Measurements from ENCODE around the gene AKIRIN2. TPM values are rescaled to one million over a fixed set of nuclear protein-coding genes. Genes with fewer than 3 reads are reported as not detected.

The AKIRIN2 gene
- total and polyA plus RNA-seq, 4 donors, result 11.0 to 18.8 (median 14.4) TPM

GRCh38 chr6:87683890-87684289 is 18.1 kb downstream of the AKIRIN2 start:
- DNase-seq (ENCODE audit: low spot score), result no peak
- Histone ChIP-seq H3K36me3 (ENCODE audit: control insufficient read depth in 4 of 4, insufficient read depth in 3 of 4, low read depth in 1 of 4, low read length in 3 of 4) (peaks cover 0 to 8% (median 5%) of the 10 kb centered on the region in 4 donors), H3K27ac (ENCODE audit: low read depth in 1 of 2, low read length in 2 of 2) (no peak overlapping the region), H3K27me3 (ENCODE audit: control insufficient read depth in 4 of 4, insufficient read depth in 4 of 4, low read length in 3 of 4) (no peaks in the 10 kb centered on the region), H3K9me3 (ENCODE audit: control insufficient read depth in 4 of 4, low read length in 3 of 4) (no peaks in the 10 kb centered on the region), H3K9ac (ENCODE audit: low read depth in 1 of 2, low read length in 2 of 2) (no peak overlapping the region), H3K4me3 (ENCODE audit: low read depth in 1 of 3, low read length in 3 of 3) (no peak overlapping the region), H3K4me1 (ENCODE audit: control insufficient read depth in 4 of 4, insufficient read depth in 4 of 4, low read length in 3 of 4) (peaks cover 8 to 33% (median 17%) of the 10 kb centered on the region in 4 donors)
- 88% methylated on average over 3 of the region's 3 CpGs for WGBS
- TF ChIP-seq, protein P1, sequence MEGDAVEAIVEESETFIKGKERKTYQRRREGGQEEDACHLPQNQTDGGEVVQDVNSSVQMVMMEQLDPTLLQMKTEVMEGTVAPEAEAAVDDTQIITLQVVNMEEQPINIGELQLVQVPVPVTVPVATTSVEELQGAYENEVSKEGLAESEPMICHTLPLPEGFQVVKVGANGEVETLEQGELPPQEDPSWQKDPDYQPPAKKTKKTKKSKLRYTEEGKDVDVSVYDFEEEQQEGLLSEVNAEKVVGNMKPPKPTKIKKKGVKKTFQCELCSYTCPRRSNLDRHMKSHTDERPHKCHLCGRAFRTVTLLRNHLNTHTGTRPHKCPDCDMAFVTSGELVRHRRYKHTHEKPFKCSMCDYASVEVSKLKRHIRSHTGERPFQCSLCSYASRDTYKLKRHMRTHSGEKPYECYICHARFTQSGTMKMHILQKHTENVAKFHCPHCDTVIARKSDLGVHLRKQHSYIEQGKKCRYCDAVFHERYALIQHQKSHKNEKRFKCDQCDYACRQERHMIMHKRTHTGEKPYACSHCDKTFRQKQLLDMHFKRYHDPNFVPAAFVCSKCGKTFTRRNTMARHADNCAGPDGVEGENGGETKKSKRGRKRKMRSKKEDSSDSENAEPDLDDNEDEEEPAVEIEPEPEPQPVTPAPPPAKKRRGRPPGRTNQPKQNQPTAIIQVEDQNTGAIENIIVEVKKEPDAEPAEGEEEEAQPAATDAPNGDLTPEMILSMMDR (IDR thresholded peaks at IDR 0.05; ENCODE audit: low read depth, low read length, missing input control), result no peak
- TF ChIP-seq SP1 (IDR thresholded peaks at IDR 0.05) (no peak), EGR1 (IDR thresholded peaks at IDR 0.05; ENCODE audit: low read depth in 2 of 2) (no peak), FOXA2 (IDR thresholded peaks at IDR 0.05) (no peak), JUND (IDR thresholded peaks at IDR 0.05) (no peak), HNF4A (conservative IDR thresholded peaks at IDR 0.05) (no peak), RXRA (IDR thresholded peaks at IDR 0.05) (no peak), HNF4G (IDR thresholded peaks at IDR 0.05) (no peak), GABPA (IDR thresholded peaks at IDR 0.05 in 1 of 2, conservative IDR thresholded peaks at IDR 0.05 in 1 of 2) (no peak), FOXA1 (IDR thresholded peaks at IDR 0.05) (no peak), TAF1 (conservative IDR thresholded peaks at IDR 0.05) (no peak), YY1 (IDR thresholded peaks at IDR 0.05) (no peak), NR2F2 (IDR thresholded peaks at IDR 0.05) (no peak), RAD21 (IDR thresholded peaks at IDR 0.05) (no peak)
- TF ChIP-seq, protein P2, sequence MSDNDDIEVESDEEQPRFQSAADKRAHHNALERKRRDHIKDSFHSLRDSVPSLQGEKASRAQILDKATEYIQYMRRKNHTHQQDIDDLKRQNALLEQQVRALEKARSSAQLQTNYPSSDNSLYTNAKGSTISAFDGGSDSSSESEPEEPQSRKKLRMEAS (IDR thresholded peaks at IDR 0.05), result no peak
- TF ChIP-seq, protein P3, sequence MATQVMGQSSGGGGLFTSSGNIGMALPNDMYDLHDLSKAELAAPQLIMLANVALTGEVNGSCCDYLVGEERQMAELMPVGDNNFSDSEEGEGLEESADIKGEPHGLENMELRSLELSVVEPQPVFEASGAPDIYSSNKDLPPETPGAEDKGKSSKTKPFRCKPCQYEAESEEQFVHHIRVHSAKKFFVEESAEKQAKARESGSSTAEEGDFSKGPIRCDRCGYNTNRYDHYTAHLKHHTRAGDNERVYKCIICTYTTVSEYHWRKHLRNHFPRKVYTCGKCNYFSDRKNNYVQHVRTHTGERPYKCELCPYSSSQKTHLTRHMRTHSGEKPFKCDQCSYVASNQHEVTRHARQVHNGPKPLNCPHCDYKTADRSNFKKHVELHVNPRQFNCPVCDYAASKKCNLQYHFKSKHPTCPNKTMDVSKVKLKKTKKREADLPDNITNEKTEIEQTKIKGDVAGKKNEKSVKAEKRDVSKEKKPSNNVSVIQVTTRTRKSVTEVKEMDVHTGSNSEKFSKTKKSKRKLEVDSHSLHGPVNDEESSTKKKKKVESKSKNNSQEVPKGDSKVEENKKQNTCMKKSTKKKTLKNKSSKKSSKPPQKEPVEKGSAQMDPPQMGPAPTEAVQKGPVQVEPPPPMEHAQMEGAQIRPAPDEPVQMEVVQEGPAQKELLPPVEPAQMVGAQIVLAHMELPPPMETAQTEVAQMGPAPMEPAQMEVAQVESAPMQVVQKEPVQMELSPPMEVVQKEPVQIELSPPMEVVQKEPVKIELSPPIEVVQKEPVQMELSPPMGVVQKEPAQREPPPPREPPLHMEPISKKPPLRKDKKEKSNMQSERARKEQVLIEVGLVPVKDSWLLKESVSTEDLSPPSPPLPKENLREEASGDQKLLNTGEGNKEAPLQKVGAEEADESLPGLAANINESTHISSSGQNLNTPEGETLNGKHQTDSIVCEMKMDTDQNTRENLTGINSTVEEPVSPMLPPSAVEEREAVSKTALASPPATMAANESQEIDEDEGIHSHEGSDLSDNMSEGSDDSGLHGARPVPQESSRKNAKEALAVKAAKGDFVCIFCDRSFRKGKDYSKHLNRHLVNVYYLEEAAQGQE (IDR thresholded peaks at IDR 0.05), result no peak
- TF ChIP-seq, protein P4, sequence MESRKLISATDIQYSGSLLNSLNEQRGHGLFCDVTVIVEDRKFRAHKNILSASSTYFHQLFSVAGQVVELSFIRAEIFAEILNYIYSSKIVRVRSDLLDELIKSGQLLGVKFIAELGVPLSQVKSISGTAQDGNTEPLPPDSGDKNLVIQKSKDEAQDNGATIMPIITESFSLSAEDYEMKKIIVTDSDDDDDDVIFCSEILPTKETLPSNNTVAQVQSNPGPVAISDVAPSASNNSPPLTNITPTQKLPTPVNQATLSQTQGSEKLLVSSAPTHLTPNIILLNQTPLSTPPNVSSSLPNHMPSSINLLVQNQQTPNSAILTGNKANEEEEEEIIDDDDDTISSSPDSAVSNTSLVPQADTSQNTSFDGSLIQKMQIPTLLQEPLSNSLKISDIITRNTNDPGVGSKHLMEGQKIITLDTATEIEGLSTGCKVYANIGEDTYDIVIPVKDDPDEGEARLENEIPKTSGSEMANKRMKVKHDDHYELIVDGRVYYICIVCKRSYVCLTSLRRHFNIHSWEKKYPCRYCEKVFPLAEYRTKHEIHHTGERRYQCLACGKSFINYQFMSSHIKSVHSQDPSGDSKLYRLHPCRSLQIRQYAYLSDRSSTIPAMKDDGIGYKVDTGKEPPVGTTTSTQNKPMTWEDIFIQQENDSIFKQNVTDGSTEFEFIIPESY (IDR thresholded peaks at IDR 0.05), result no peak
- TF ChIP-seq, protein P5, sequence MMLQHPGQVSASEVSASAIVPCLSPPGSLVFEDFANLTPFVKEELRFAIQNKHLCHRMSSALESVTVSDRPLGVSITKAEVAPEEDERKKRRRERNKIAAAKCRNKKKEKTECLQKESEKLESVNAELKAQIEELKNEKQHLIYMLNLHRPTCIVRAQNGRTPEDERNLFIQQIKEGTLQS (IDR thresholded peaks at IDR 0.05), result no peak
